Transverse colon (tissue), 4 donors: ENCODE measurements around the gene CD74. TPM values are rescaled to one million over a fixed set of nuclear protein-coding genes. Genes with fewer than 3 reads are reported as not detected.

ENCODE experiments used
- DNase-seq: peaks from one replicate; pipeline ENCODE4 v3.0.0-alpha.2; 2019
- H3K27ac ChIP-seq, 4 donors: fragments of 200-600 bp; sonication (generic); 2 replicates each; pipeline ENCODE4 v1.5.1; 2016 to 2018; ENCODE audit warnings: inconsistent platforms in 4 of 4
- H3K27me3 ChIP-seq: fragments of 200-600 bp; sonication (generic); 2 replicates; pipeline ENCODE4 v1.5.1; 2017; ENCODE audit warnings: inconsistent platforms
- H3K36me3 ChIP-seq, 4 donors: fragments of 200-600 bp; sonication (generic); 2 replicates each; pipeline ENCODE4 v1.5.1; 2017 to 2019; ENCODE audit warnings: inconsistent platforms in 4 of 4
- H3K4me1 ChIP-seq, 4 donors: fragments of 200-600 bp; sonication (generic); 2 replicates each; pipeline ENCODE4 v1.5.1; 2017 to 2020; ENCODE audit warnings: inconsistent platforms in 4 of 4
- H3K4me3 ChIP-seq, 4 donors: fragments of 200-600 bp; sonication (generic); 1 replicate in 1 of 4; 2 replicates in 3 of 4; pipeline versions ENCODE4 v1.5.1 to v1.6.1; 2017 to 2019; ENCODE audit warnings: inconsistent platforms in 4 of 4
- H3K9me3 ChIP-seq, 2 donors: fragments of 200-600 bp; sonication (generic); 2 replicates each; pipeline ENCODE4 v1.5.1; 2017 to 2019; ENCODE audit warnings: inconsistent platforms in 2 of 2
- EP300 ChIP-seq: sonication (generic); formaldehyde crosslinking; IDR thresholded peaks from one replicate; pipeline ENCODE4 v1.6.1; 2017; ENCODE audit warnings: antibody characterized with exemption, low read depth
- POLR2A ChIP-seq: fragments of 450-650 bp; IDR thresholded peaks from one replicate; pipeline ENCODE4 v1.6.1; 2016; ENCODE audit warnings: antibody characterized with exemption, mild to moderate bottlenecking, moderate library complexity
- POLR2AphosphoS5 ChIP-seq, 3 donors: sonication (generic); formaldehyde crosslinking; IDR thresholded peaks; one replicate each; pipeline ENCODE4 v1.6.1; 2016; ENCODE audit warnings: antibody characterized with exemption in 3 of 3
- WGBS, 2 donors: methylation state at CpG; one replicate each; pipeline ENCODE4 v1.1.5; 2018; ENCODE audit warnings: low coverage in 1 of 2; 5-methylcytosine and 5-hydroxymethylcytosine counted together
- in situ Hi-C, 4 donors: fragments of 200-750 bp; cut with MboI; loops; one replicate each; pipeline versions ENCODE4 v1.15.0 to v1.15.1; 2017; ENCODE audit warnings: low sequenced_read_pairs in 3 of 4, low pct_ligation_motif_present in 1 of 4, low pct_unique_long_range_greater_than_20kb in 1 of 4
- intact Hi-C: fragments of 100-400 bp; cut with DNase I; formaldehyde crosslinking; loops from one replicate; pipeline ENCODE4 v1.15.1; 2023; ENCODE audit warnings: low total_unique reads
- total RNA-seq, 4 donors: library from RNA; depleted of rRNA; stranded (reverse); fragments of >200 nt; gene quantifications; one replicate each; pipeline ENCODE4 v1.1.0, GENCODE V29; 2016
- TF ChIP-seq, protein P1 (sequence below), 5 experiments: fragments of 200-600 bp in 3 of 5; fragments of 450-650 bp in 2 of 5; sonication (generic) in 3 of 5; IDR thresholded peaks; 1 replicate in 2 of 5; 2 replicates in 3 of 5; pipeline ENCODE4 v1.5.1; 2016 to 2017; ENCODE audit warnings: antibody characterized with exemption in 5 of 5, inconsistent platforms in 3 of 5, mild to moderate bottlenecking in 2 of 5, moderate library complexity in 1 of 5

The CD74 gene
- total RNA-seq, 4 donors from 2014 or later: 54.3 to 451 (median 259) TPM

DNA sequence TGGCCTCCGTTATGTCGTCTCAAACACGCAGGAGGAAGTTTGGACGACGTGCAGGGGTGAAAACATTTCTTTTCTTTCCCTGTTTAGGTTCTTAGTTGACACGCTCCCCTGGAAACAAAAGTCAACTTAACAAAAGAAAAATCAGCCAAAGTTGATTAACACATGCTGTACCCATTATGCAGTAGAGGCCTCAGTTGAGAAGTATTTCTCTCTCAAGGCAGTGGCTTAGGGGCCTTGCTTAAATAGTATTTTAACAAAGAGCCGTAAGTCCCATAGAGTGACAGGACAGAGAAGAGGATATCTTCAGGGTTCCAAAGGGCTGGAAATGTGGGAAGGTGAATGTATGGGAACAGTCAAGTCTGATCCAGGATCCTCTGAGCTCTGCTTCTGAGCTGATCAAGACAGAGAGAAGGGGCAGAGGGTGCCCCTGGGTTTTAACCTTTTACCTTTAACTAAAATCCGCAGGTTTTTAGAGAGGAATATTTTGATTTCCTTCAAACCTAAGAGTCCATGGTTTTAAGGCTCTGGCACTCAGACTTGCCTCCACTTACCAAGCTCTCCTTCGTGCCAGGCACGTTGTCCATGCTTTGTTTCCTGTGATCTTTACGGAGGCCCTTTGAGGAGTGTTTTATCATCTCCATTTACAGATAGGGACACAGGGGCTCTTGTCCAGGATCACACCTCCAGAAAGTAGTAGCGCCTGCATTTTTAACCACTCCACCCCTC, 629 bp upstream of the CD74 start:
- Histone ChIP-seq H3K27me3 (no peaks in the 10 kb centered on the region), H3K4me1 (peaks cover 14 to 29% (median 16%) of the 10 kb centered on the region in 4 donors), H3K36me3 (no peaks in the 10 kb centered on the region), H3K4me3 (peak overlapping the region in 3 of 4 donors; percentile 39 to 64 (median 45)), H3K9me3 (no peaks in the 10 kb centered on the region), H3K27ac (peak overlapping the region; percentile 87 to 89 (median 87))
- no peak for TF ChIP-seq POLR2A
- TF ChIP-seq, protein P1, sequence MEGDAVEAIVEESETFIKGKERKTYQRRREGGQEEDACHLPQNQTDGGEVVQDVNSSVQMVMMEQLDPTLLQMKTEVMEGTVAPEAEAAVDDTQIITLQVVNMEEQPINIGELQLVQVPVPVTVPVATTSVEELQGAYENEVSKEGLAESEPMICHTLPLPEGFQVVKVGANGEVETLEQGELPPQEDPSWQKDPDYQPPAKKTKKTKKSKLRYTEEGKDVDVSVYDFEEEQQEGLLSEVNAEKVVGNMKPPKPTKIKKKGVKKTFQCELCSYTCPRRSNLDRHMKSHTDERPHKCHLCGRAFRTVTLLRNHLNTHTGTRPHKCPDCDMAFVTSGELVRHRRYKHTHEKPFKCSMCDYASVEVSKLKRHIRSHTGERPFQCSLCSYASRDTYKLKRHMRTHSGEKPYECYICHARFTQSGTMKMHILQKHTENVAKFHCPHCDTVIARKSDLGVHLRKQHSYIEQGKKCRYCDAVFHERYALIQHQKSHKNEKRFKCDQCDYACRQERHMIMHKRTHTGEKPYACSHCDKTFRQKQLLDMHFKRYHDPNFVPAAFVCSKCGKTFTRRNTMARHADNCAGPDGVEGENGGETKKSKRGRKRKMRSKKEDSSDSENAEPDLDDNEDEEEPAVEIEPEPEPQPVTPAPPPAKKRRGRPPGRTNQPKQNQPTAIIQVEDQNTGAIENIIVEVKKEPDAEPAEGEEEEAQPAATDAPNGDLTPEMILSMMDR (IDR thresholded peaks at IDR 0.05): no peak
- no peak for TF ChIP-seq EP300
- no peak for TF ChIP-seq POLR2AphosphoS5 (IDR thresholded peaks at IDR 0.05)
- WGBS, 2 donors: 25 to 43% methylated on average over 2 to 12 of the region's 12 CpGs
- intact Hi-C loops: no loop called here
- DNase-seq: no peak
- in situ Hi-C loops: no loop called here

DNA sequence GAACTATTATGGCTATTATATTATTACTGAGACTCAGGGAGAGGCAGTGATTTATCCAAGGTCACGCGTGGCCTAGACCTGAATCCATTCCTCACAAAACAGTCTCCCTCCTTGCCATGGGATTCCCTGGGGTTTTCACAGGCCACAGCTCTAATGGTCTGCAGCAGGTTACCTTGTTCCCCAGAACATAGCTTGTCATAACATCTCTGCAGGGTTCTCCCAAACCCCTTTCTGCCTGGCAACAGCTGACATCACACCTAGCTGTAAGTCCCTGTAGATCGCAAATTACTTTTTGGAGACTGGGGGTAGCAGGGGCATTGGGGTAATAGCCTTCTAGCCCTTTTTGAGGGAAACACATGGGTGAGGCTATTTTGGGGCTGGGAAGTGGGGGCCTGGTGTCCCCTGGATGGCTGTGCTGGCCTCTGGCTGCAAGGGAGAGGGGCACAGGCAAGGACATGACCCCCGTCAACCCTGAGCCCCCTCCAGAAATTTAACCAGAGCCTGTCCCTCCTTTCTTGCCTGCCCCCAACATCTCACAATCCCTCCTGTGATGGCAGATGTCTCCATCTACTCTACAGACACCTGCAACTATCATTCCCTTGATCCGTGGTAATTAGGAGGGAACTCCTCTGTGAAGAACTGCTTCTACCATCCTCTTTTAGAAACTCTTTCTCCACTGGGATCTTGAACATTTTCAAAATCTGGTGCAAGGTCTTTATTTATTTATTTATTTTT, 1.3 kb downstream of the CD74 start:
- Histone ChIP-seq H3K27me3 (no peaks in the 10 kb centered on the region), H3K9me3 (no peaks in the 10 kb centered on the region), H3K27ac (peak overlapping the region; percentile 87 to 89 (median 87)), H3K4me3 (peak overlapping the region in 3 of 4 donors; percentile 39 to 64 (median 45)), H3K4me1 (peaks cover 14 to 29% (median 16%) of the 10 kb centered on the region in 4 donors), H3K36me3 (no peaks in the 10 kb centered on the region)
- peak; percentile 74 for DNase-seq
- in situ Hi-C loops (no loop called here), intact Hi-C loops (no loop called here)
- 63 to 81% methylated on average over 4 to 5 of the region's 5 CpGs for WGBS, 2 donors
- no peak for TF ChIP-seq EP300
- TF ChIP-seq POLR2A: peak; percentile 16
- TF ChIP-seq, protein P1 (IDR thresholded peaks at IDR 0.05): no peak
- TF ChIP-seq POLR2AphosphoS5 (IDR thresholded peaks at IDR 0.05): no peak

GRCh38 chr5:150410524-150411244, 2.0 kb downstream of the CD74 start:
- intact Hi-C loops: no loop called here
- Histone ChIP-seq H3K27ac (peak overlapping the region; percentile 87 to 89 (median 87)), H3K4me3 (peak overlapping the region in 1 of 4 donors; percentile 64), H3K4me1 (peaks cover 14 to 29% (median 16%) of the 10 kb centered on the region in 4 donors), H3K27me3 (no peaks in the 10 kb centered on the region), H3K9me3 (no peaks in the 10 kb centered on the region), H3K36me3 (no peaks in the 10 kb centered on the region)
- TF ChIP-seq EP300: no peak
- no peak for TF ChIP-seq POLR2A
- no peak for TF ChIP-seq POLR2AphosphoS5 (IDR thresholded peaks at IDR 0.05)
- TF ChIP-seq, protein P1 (IDR thresholded peaks at IDR 0.05): no peak
- 16 to 30% methylated on average over 4 of the region's 4 CpGs for WGBS, 2 donors
- in situ Hi-C loops: no loop called here
- DNase-seq: peak; percentile 81
